ENCODE data around the gene MEDAG. TPM values are rescaled to one million over a fixed set of nuclear protein-coding genes. Genes with fewer than 3 reads are reported as not detected.
"Not testable (repeated sequence)": the region's sequence is repeated elsewhere in the genome, so short reads cannot be mapped to it uniquely, and the experiment has no call there.

Gene MEDAG
- total RNA-seq, 1 donor from 2014 or later = not detected

- Mint-ChIP-seq H3K4me3 (ENCODE audit: low read depth) (no peak overlapping the region), H3K36me3 (ENCODE audit: low read depth) (no peaks in the 10 kb centered on the region), H3K9me3 (no peaks in the 10 kb centered on the region), H3K4me1 (ENCODE audit: low read depth) (peaks cover 12% of the 10 kb centered on the region), H3K27ac (no peak overlapping the region), H3K27me3 (ENCODE audit: low read depth) (peaks cover 26% of the 10 kb centered on the region)
- intact Hi-C loops (cut with micrococcal nuclease) = no loop called here
- DNase-seq (ENCODE audit: low spot score) = no peak
These were observed 18.6 kb downstream of the MEDAG start for GRCh38 chr13:30924721-30925120.

- Mint-ChIP-seq H3K4me1 (ENCODE audit: low read depth) (peaks cover 12% of the 10 kb centered on the region), H3K27ac (no peak overlapping the region), H3K4me3 (ENCODE audit: low read depth) (no peak overlapping the region), H3K36me3 (ENCODE audit: low read depth) (no peaks in the 10 kb centered on the region), H3K9me3 (no peaks in the 10 kb centered on the region), H3K27me3 (ENCODE audit: low read depth) (peaks cover 29% of the 10 kb centered on the region)
- no peak for DNase-seq (ENCODE audit: low spot score)
- intact Hi-C loops (cut with micrococcal nuclease) = no loop called here
These were observed 19.4 kb downstream of the MEDAG start for GRCh38 chr13:30925429-30925828.

GRCh38 chr13:30926781-30927180 is 20.7 kb downstream of the MEDAG start:
- intact Hi-C loops (cut with micrococcal nuclease) = no loop called here
- Mint-ChIP-seq H3K9me3 (no peaks in the 10 kb centered on the region), H3K36me3 (ENCODE audit: low read depth) (no peaks in the 10 kb centered on the region), H3K27ac (no peak overlapping the region), H3K4me1 (ENCODE audit: low read depth) (peaks cover 10% of the 10 kb centered on the region), H3K27me3 (ENCODE audit: low read depth) (peaks cover 27% of the 10 kb centered on the region), H3K4me3 (ENCODE audit: low read depth) (no peak overlapping the region)
- no peak for DNase-seq (ENCODE audit: low spot score)

- H3K27ac Mint-ChIP-seq; H3K4me3 Mint-ChIP-seq (ENCODE audit: low read depth); intact Hi-C loops (cut with micrococcal nuclease); H3K9me3 Mint-ChIP-seq; H3K36me3 Mint-ChIP-seq (ENCODE audit: low read depth); DNase-seq (ENCODE audit: low spot score): not testable (repeated sequence)
- peaks cover 10% of the 10 kb centered on the region for H3K4me1 Mint-ChIP-seq (ENCODE audit: low read depth)
- H3K27me3 Mint-ChIP-seq (ENCODE audit: low read depth) = peaks cover 31% of the 10 kb centered on the region
These were observed 21.1 kb downstream of the MEDAG start for GRCh38 chr13:30927188-30927587.

GRCh38 chr13:30927595-30927994 is 21.5 kb downstream of the MEDAG start:
- H3K27me3 Mint-ChIP-seq (ENCODE audit: low read depth) = peaks cover 35% of the 10 kb centered on the region
- no peaks in the 10 kb centered on the region for H3K36me3 Mint-ChIP-seq (ENCODE audit: low read depth)
- H3K27ac Mint-ChIP-seq = no peak overlapping the region
- DNase-seq (ENCODE audit: low spot score) = no peak
- intact Hi-C loops (cut with micrococcal nuclease) = no loop called here
- peaks cover 10% of the 10 kb centered on the region for H3K4me1 Mint-ChIP-seq (ENCODE audit: low read depth)
- H3K9me3 Mint-ChIP-seq = no peaks in the 10 kb centered on the region
- no peak overlapping the region for H3K4me3 Mint-ChIP-seq (ENCODE audit: low read depth)

GRCh38 chr13:30928978-30929377 is 22.9 kb downstream of the MEDAG start:
- Mint-ChIP-seq H3K4me1 (ENCODE audit: low read depth) (peaks cover 10% of the 10 kb centered on the region), H3K36me3 (ENCODE audit: low read depth) (no peaks in the 10 kb centered on the region), H3K27me3 (ENCODE audit: low read depth) (peaks cover 36% of the 10 kb centered on the region), H3K4me3 (ENCODE audit: low read depth) (no peak overlapping the region), H3K27ac (no peak overlapping the region), H3K9me3 (no peaks in the 10 kb centered on the region)
- DNase-seq (ENCODE audit: low spot score) = no peak
- intact Hi-C loops (cut with micrococcal nuclease) = no loop called here

GRCh38 chr13:30932481-30933353 is 26.6 kb downstream of the MEDAG start, which contains the start of gene TEX26:
Gene TEX26, plus strand, starts transcription at chr13:30932656. Its CDS starts 60 bp downstream, at chr13:30932716.
- Mint-ChIP-seq H3K4me3 (ENCODE audit: low read depth) (no peak within 1 kb of the TSS), H3K36me3 (ENCODE audit: low read depth) (no peaks in the 10 kb centered on the region), H3K27ac (no peak within 1 kb of the TSS), H3K4me1 (ENCODE audit: low read depth) (no peaks in the 10 kb centered on the region), H3K9me3 (peaks cover 5% of the 10 kb centered on the region), H3K27me3 (ENCODE audit: low read depth) (peaks cover 51% of the 10 kb centered on the region)
- intact Hi-C loops (cut with micrococcal nuclease) = no loop called here
- no peak for DNase-seq (ENCODE audit: low spot score)

- no peak overlapping the region for H3K27ac Mint-ChIP-seq
- no peak for DNase-seq (ENCODE audit: low spot score)
- no peaks in the 10 kb centered on the region for H3K4me1 Mint-ChIP-seq (ENCODE audit: low read depth)
- H3K4me3 Mint-ChIP-seq (ENCODE audit: low read depth) = no peak overlapping the region
- peaks cover 54% of the 10 kb centered on the region for H3K27me3 Mint-ChIP-seq (ENCODE audit: low read depth)
- peaks cover 10% of the 10 kb centered on the region for H3K9me3 Mint-ChIP-seq
- intact Hi-C loops (cut with micrococcal nuclease) = no loop called here
- H3K36me3 Mint-ChIP-seq (ENCODE audit: low read depth) = no peaks in the 10 kb centered on the region
These were observed 27.2 kb downstream of the MEDAG start for GRCh38 chr13:30933354-30933670.

- H3K4me1 Mint-ChIP-seq (ENCODE audit: low read depth) = no peaks in the 10 kb centered on the region
- H3K4me3 Mint-ChIP-seq (ENCODE audit: low read depth) = no peak overlapping the region
- intact Hi-C loops (cut with micrococcal nuclease) = no loop called here
- H3K9me3 Mint-ChIP-seq = peaks cover 10% of the 10 kb centered on the region
- DNase-seq (ENCODE audit: low spot score) = no peak
- peaks cover 51% of the 10 kb centered on the region for H3K27me3 Mint-ChIP-seq (ENCODE audit: low read depth)
- no peak overlapping the region for H3K27ac Mint-ChIP-seq
- H3K36me3 Mint-ChIP-seq (ENCODE audit: low read depth) = no peaks in the 10 kb centered on the region
These were observed 28.3 kb downstream of the MEDAG start for GRCh38 chr13:30934381-30934780.

GRCh38 chr13:30934803-30935202 is 28.7 kb downstream of the MEDAG start:
- no peaks in the 10 kb centered on the region for H3K4me1 Mint-ChIP-seq (ENCODE audit: low read depth)

GRCh38 chr13:30936971-30937370 is 30.9 kb downstream of the MEDAG start:
- Mint-ChIP-seq H3K27ac (no peak overlapping the region), H3K9me3 (peaks cover 10% of the 10 kb centered on the region), H3K27me3 (ENCODE audit: low read depth) (peaks cover 32% of the 10 kb centered on the region), H3K4me1 (ENCODE audit: low read depth) (no peaks in the 10 kb centered on the region), H3K4me3 (ENCODE audit: low read depth) (no peak overlapping the region), H3K36me3 (ENCODE audit: low read depth) (no peaks in the 10 kb centered on the region)
- no peak for DNase-seq (ENCODE audit: low spot score)
- intact Hi-C loops (cut with micrococcal nuclease) = no loop called here

More at GRCh38 chr13:30934803-30935202, 28.7 kb downstream of the MEDAG start:
- intact Hi-C loops (cut with micrococcal nuclease) = no loop called here
- Mint-ChIP-seq H3K27me3 (ENCODE audit: low read depth) (peaks cover 48% of the 10 kb centered on the region), H3K4me3 (ENCODE audit: low read depth) (no peak overlapping the region), H3K27ac (no peak overlapping the region), H3K36me3 (ENCODE audit: low read depth) (no peaks in the 10 kb centered on the region), H3K9me3 (peaks cover 10% of the 10 kb centered on the region)
- DNase-seq (ENCODE audit: low spot score) = no peak

- Mint-ChIP-seq H3K4me1 (ENCODE audit: low read depth) (no peaks in the 10 kb centered on the region), H3K27me3 (ENCODE audit: low read depth) (peaks cover 39% of the 10 kb centered on the region), H3K36me3 (ENCODE audit: low read depth) (no peaks in the 10 kb centered on the region), H3K9me3 (peaks cover 9% of the 10 kb centered on the region), H3K4me3 (ENCODE audit: low read depth) (no peak overlapping the region), H3K27ac (no peak overlapping the region)
- no peak for DNase-seq (ENCODE audit: low spot score)
- intact Hi-C loops (cut with micrococcal nuclease) = no loop called here
These were observed 37.8 kb downstream of the MEDAG start for GRCh38 chr13:30943881-30944280.

GRCh38 chr13:30957258-30957943 is 51.3 kb downstream of the MEDAG start:
- no peaks in the 10 kb centered on the region for H3K36me3 Mint-ChIP-seq (ENCODE audit: low read depth)
- peaks cover 9% of the 10 kb centered on the region for H3K9me3 Mint-ChIP-seq
- no peak for DNase-seq (ENCODE audit: low spot score)
- H3K27me3 Mint-ChIP-seq (ENCODE audit: low read depth) = peaks cover 34% of the 10 kb centered on the region
- H3K27ac Mint-ChIP-seq = no peak overlapping the region
- intact Hi-C loops (cut with micrococcal nuclease) = no loop called here
- H3K4me1 Mint-ChIP-seq (ENCODE audit: low read depth) = no peaks in the 10 kb centered on the region
- no peak overlapping the region for H3K4me3 Mint-ChIP-seq (ENCODE audit: low read depth)
